Cortex of kidney (tissue), 1 donor: ENCODE data around the gene CNTROB.

Source experiments
- DNase-seq: peaks from one replicate; lab custom pipeline; 2025; lab: John Stamatoyannopoulos, UW

CNTROB gene

GRCh38 chr17:7987112-7987893, 55.3 kb downstream of the CNTROB start:
- no peak for DNase-seq

GRCh38 chr17:7988750-7989178, 56.8 kb downstream of the CNTROB start:
- DNase-seq: no peak

GRCh38 chr17:7989781-7990655, 58.0 kb downstream of the CNTROB start:
- no peak for DNase-seq

GRCh38 chr17:7992516-7992915, 60.5 kb downstream of the CNTROB start:
- no peak for DNase-seq

- DNase-seq: no peak
Measured at GRCh38 chr17:7992924-7993323, 60.9 kb downstream of the CNTROB start.

GRCh38 chr17:7993972-7994589, 62.1 kb downstream of the CNTROB start:
- DNase-seq: no peak

GRCh38 chr17:7995724-7996123, 63.7 kb downstream of the CNTROB start:
- no peak for DNase-seq

GRCh38 chr17:7997186-7997585, 65.2 kb downstream of the CNTROB start:
- DNase-seq: no peak
